GM23338 (cell line): ENCODE data around the gene STK39. TPM values are rescaled to one million over a fixed set of nuclear protein-coding genes. Genes with fewer than 3 reads are reported as not detected.

Experiments used
- ATAC-seq: fragments of 200-7000 bp; cut with Tn5 transposase; 3 replicates; pipeline ENCODE4 v1.9.1; 2020
- DNase-seq: peaks from one replicate; pipeline ENCODE4 v3.0.0-alpha.2; 2015; ENCODE audit warnings: low spot score
- H2AFZ ChIP-seq: fragments of 200-600 bp; sonication (generic); 2 replicates; pipeline ENCODE4 v1.8.0; 2016; ENCODE audit warnings: antibody characterized with exemption, mild to moderate bottlenecking, moderate library complexity
- H3F3A ChIP-seq: fragments of 200-600 bp; sonication (generic); replicated peaks from 2 replicates; pipeline ENCODE4 v1.8.0; 2017; ENCODE audit warnings: antibody characterized with exemption, mixed run types, low read depth
- H3K27ac ChIP-seq: fragments of 200-600 bp; sonication (generic); 2 replicates; pipeline ENCODE4 v1.6.1; 2016; ENCODE audit warnings: low read depth
- H3K27me3 ChIP-seq: fragments of 200-600 bp; sonication (generic); 2 replicates; pipeline ENCODE4 v1.8.0; 2016; ENCODE audit warnings: mild to moderate bottlenecking, mixed run types, moderate library complexity; ENCODE audit not compliant: insufficient read depth
- H3K36me3 ChIP-seq: fragments of 200-600 bp; sonication (generic); 2 replicates; pipeline ENCODE4 v1.8.0; 2016; ENCODE audit warnings: mild to moderate bottlenecking; ENCODE audit not compliant: insufficient read depth
- H3K4me1 ChIP-seq: fragments of 200-600 bp; sonication (generic); 2 replicates; pipeline ENCODE4 v1.8.0; 2016; ENCODE audit warnings: mild to moderate bottlenecking, moderate library complexity; ENCODE audit not compliant: insufficient read depth
- H3K4me2 ChIP-seq: fragments of 200-600 bp; sonication (generic); 2 replicates; pipeline ENCODE4 v1.7.1; 2017; ENCODE audit warnings: mixed run types
- H3K4me3 ChIP-seq: fragments of 200-600 bp; sonication (generic); 2 replicates; pipeline ENCODE4 v1.6.1; 2016; ENCODE audit warnings: mixed run types
- H3K79me2 ChIP-seq: fragments of 200-600 bp; sonication (generic); replicated peaks from 2 replicates; pipeline ENCODE4 v1.8.0; 2017; ENCODE audit warnings: mild to moderate bottlenecking; ENCODE audit not compliant: insufficient read depth
- H3K9me2 ChIP-seq: fragments of 200-600 bp; sonication (generic); 2 replicates; pipeline ENCODE4 v1.8.0; 2017; ENCODE audit not compliant: insufficient read depth
- H4K20me1 ChIP-seq: fragments of 200-600 bp; sonication (generic); replicated peaks from 2 replicates; pipeline ENCODE4 v1.8.0; 2017; ENCODE audit warnings: mild to moderate bottlenecking; ENCODE audit not compliant: insufficient read depth
- H3K27ac Mint-ChIP-seq: 2 replicates; pipeline ENCODE4 v1.8.0; 2020; ENCODE audit warnings: inconsistent platforms, mild to moderate bottlenecking, moderate library complexity, mixed read lengths
- H3K27me3 Mint-ChIP-seq: 3 replicates; pipeline ENCODE4 v1.8.0; 2022; ENCODE audit warnings: low read depth, mild to moderate bottlenecking, moderate library complexity, mixed read lengths, inconsistent platforms; ENCODE audit not compliant: insufficient read depth, poor library complexity
- H3K36me3 Mint-ChIP-seq: 3 replicates; pipeline ENCODE4 v1.8.0; 2021; ENCODE audit warnings: low read depth, mild to moderate bottlenecking, inconsistent platforms, moderate library complexity, mixed read lengths
- H3K4me1 Mint-ChIP-seq: 3 replicates; pipeline ENCODE4 v1.8.0; 2020; ENCODE audit warnings: mild to moderate bottlenecking, inconsistent platforms, mixed read lengths
- H3K4me3 Mint-ChIP-seq: 3 replicates; pipeline ENCODE4 v1.8.0; 2021; ENCODE audit warnings: moderate library complexity, mild to moderate bottlenecking, inconsistent platforms, mixed read lengths
- H3K9me3 Mint-ChIP-seq: 3 replicates; pipeline ENCODE4 v1.8.0; 2020; ENCODE audit warnings: moderate library complexity, mild to moderate bottlenecking, inconsistent platforms, mixed read lengths
- CREB1 ChIP-seq: fragments of 250-450 bp; sonication (Bioruptor Pico); IDR thresholded peaks from 2 replicates; pipeline ENCODE4 v1.5.0; 2020; ENCODE audit warnings: low read depth, mild to moderate bottlenecking, moderate library complexity
- CTCF ChIP-seq, 2 experiments: fragments of 200-600 bp in 1 of 2; sonication (generic) in 1 of 2; conservative IDR thresholded peaks; 2 replicates each; pipeline versions ENCODE4 v1.5.1 to v1.6.1; 2016 to 2017; ENCODE audit warnings: antibody characterized with exemption in 2 of 2, low read depth in 2 of 2, mild to moderate bottlenecking in 2 of 2, moderate library complexity in 1 of 2
- EZH2 ChIP-seq: fragments of 200-600 bp; sonication (generic); IDR thresholded peaks from one replicate; pipeline ENCODE4 v1.8.0; 2017; ENCODE audit warnings: antibody characterized with exemption, mild to moderate bottlenecking, low read depth; ENCODE audit not compliant: unreplicated experiment
- EZH2phosphoT487 ChIP-seq: fragments of 200-600 bp; sonication (generic); IDR thresholded peaks from one replicate; pipeline ENCODE4 v1.8.1; 2018; ENCODE audit warnings: antibody characterized with exemption; ENCODE audit not compliant: unreplicated experiment
- JUNB ChIP-seq: IDR thresholded peaks from one replicate; pipeline ENCODE4 v1.6.1; 2016; ENCODE audit warnings: antibody characterized with exemption; ENCODE audit not compliant: unreplicated experiment
- NANOG ChIP-seq: IDR thresholded peaks from 2 replicates; pipeline ENCODE4 v1.6.1; 2016; ENCODE audit warnings: antibody characterized with exemption, borderline replicate concordance
- POLR2AphosphoS5 ChIP-seq: IDR thresholded peaks from 2 replicates; pipeline ENCODE4 v1.6.1; 2016; ENCODE audit warnings: antibody characterized with exemption, low read depth
- STAT1 ChIP-seq: IDR thresholded peaks from one replicate; pipeline ENCODE4 v1.6.1; 2016; ENCODE audit warnings: antibody characterized with exemption; ENCODE audit not compliant: unreplicated experiment
- ZNF114 ChIP-seq: fragments of 250-450 bp; sonication (Bioruptor Pico); IDR thresholded peaks from 2 replicates; pipeline ENCODE4 v1.5.0; 2020; ENCODE audit warnings: mild to moderate bottlenecking, moderate library complexity
- ZNF331 ChIP-seq: fragments of 250-450 bp; sonication (Bioruptor Pico); IDR thresholded peaks from 2 replicates; pipeline ENCODE4 v1.5.0; 2020; ENCODE audit warnings: low read depth, mild to moderate bottlenecking, moderate library complexity
- polyA plus RNA-seq: library from polyadenylated mRNA; unstranded; fragments of >200 nt; fragmentation: Nextera tagmentation; extraction: Ambion mirVana; gene quantifications from 2 replicates; pipeline ENCODE4 v1.2.1, GENCODE V29; 2016
- total RNA-seq: library from RNA; depleted of rRNA; stranded (reverse); fragments of >200 nt; shearing (Covaris generic); gene quantifications from 2 replicates; pipeline ENCODE4 v1.2.3, GENCODE V29; 2014
- TF ChIP-seq, protein P1 (sequence below): IDR thresholded peaks from one replicate; pipeline ENCODE4 v1.6.1; 2018; ENCODE audit warnings: antibody characterized with exemption; ENCODE audit not compliant: unreplicated experiment
- TF ChIP-seq, protein P2 (sequence below): fragments of 250-450 bp; sonication (Bioruptor Pico); IDR thresholded peaks from 2 replicates; pipeline ENCODE4 v1.5.0; 2020; ENCODE audit warnings: mild to moderate bottlenecking, moderate library complexity
- TF ChIP-seq, protein P3 (sequence below): IDR thresholded peaks from 2 replicates; pipeline ENCODE4 v1.6.1; 2016; ENCODE audit warnings: antibody characterized with exemption

Gene STK39
- total and polyA plus RNA-seq, 2 experiments from 2014 or later = 9.5 to 16.9 TPM

DNA sequence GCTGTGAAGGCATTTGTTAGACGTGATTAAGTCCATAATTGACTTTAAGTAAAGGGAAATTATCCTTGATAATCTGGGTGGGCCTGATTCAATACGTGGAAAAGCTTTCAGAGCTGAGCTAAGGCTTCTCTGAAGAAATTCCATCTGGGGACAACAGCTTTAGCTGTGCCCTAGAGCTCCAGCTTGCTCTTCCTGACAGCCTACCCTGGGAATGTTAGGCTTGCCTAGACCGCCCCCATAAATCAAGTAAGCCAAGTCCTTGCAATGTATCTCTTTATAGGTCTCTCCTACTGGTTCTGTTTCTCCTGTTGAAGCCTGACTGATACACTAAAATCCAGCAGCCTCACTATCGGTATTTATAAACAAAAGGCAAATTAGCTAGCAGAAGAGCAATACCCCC is 160.0 kb downstream of the STK39 start:
- TF ChIP-seq CTCF (conservative IDR thresholded peaks at IDR 0.05; ENCODE audit: low read depth in 2 of 2) (no peak), EZH2 (no peak), STAT1 (no peak), NANOG (no peak), ZNF331 (CRISPR knock-in tag) (no peak), JUNB (no peak), ZNF114 (CRISPR knock-in tag) (no peak), EZH2phosphoT487 (no peak), CREB1 (CRISPR knock-in tag) (no peak), POLR2AphosphoS5 (no peak)
- TF ChIP-seq, protein P1, sequence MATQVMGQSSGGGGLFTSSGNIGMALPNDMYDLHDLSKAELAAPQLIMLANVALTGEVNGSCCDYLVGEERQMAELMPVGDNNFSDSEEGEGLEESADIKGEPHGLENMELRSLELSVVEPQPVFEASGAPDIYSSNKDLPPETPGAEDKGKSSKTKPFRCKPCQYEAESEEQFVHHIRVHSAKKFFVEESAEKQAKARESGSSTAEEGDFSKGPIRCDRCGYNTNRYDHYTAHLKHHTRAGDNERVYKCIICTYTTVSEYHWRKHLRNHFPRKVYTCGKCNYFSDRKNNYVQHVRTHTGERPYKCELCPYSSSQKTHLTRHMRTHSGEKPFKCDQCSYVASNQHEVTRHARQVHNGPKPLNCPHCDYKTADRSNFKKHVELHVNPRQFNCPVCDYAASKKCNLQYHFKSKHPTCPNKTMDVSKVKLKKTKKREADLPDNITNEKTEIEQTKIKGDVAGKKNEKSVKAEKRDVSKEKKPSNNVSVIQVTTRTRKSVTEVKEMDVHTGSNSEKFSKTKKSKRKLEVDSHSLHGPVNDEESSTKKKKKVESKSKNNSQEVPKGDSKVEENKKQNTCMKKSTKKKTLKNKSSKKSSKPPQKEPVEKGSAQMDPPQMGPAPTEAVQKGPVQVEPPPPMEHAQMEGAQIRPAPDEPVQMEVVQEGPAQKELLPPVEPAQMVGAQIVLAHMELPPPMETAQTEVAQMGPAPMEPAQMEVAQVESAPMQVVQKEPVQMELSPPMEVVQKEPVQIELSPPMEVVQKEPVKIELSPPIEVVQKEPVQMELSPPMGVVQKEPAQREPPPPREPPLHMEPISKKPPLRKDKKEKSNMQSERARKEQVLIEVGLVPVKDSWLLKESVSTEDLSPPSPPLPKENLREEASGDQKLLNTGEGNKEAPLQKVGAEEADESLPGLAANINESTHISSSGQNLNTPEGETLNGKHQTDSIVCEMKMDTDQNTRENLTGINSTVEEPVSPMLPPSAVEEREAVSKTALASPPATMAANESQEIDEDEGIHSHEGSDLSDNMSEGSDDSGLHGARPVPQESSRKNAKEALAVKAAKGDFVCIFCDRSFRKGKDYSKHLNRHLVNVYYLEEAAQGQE = no peak
- TF ChIP-seq, protein P2, sequence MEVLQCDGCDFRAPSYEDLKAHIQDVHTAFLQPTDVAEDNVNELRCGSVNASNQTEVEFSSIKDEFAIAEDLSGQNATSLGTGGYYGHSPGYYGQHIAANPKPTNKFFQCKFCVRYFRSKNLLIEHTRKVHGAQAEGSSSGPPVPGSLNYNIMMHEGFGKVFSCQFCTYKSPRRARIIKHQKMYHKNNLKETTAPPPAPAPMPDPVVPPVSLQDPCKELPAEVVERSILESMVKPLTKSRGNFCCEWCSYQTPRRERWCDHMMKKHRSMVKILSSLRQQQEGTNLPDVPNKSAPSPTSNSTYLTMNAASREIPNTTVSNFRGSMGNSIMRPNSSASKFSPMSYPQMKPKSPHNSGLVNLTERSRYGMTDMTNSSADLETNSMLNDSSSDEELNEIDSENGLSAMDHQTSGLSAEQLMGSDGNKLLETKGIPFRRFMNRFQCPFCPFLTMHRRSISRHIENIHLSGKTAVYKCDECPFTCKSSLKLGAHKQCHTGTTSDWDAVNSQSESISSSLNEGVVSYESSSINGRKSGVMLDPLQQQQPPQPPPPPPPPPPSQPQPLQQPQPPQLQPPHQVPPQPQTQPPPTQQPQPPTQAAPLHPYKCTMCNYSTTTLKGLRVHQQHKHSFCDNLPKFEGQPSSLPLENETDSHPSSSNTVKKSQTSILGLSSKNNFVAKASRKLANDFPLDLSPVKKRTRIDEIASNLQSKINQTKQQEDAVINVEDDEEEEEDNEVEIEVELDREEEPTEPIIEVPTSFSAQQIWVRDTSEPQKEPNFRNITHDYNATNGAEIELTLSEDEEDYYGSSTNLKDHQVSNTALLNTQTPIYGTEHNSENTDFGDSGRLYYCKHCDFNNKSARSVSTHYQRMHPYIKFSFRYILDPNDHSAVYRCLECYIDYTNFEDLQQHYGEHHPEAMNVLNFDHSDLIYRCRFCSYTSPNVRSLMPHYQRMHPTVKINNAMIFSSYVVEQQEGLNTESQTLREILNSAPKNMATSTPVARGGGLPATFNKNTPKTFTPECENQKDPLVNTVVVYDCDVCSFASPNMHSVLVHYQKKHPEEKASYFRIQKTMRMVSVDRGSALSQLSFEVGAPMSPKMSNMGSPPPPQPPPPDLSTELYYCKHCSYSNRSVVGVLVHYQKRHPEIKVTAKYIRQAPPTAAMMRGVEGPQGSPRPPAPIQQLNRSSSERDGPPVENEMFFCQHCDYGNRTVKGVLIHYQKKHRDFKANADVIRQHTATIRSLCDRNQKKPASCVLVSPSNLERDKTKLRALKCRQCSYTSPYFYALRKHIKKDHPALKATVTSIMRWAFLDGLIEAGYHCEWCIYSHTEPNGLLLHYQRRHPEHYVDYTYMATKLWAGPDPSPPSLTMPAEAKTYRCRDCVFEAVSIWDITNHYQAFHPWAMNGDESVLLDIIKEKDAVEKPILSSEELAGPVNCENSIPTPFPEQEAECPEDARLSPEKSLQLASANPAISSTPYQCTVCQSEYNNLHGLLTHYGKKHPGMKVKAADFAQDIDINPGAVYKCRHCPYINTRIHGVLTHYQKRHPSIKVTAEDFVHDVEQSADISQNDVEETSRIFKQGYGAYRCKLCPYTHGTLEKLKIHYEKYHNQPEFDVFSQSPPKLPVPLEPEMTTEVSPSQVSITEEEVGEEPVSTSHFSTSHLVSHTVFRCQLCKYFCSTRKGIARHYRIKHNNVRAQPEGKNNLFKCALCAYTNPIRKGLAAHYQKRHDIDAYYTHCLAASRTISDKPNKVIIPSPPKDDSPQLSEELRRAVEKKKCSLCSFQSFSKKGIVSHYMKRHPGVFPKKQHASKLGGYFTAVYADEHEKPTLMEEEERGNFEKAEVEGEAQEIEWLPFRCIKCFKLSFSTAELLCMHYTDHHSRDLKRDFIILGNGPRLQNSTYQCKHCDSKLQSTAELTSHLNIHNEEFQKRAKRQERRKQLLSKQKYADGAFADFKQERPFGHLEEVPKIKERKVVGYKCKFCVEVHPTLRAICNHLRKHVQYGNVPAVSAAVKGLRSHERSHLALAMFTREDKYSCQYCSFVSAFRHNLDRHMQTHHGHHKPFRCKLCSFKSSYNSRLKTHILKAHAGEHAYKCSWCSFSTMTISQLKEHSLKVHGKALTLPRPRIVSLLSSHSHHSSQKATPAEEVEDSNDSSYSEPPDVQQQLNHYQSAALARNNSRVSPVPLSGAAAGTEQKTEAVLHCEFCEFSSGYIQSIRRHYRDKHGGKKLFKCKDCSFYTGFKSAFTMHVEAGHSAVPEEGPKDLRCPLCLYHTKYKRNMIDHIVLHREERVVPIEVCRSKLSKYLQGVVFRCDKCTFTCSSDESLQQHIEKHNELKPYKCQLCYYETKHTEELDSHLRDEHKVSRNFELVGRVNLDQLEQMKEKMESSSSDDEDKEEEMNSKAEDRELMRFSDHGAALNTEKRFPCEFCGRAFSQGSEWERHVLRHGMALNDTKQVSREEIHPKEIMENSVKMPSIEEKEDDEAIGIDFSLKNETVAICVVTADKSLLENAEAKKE = no peak
- TF ChIP-seq, protein P3, sequence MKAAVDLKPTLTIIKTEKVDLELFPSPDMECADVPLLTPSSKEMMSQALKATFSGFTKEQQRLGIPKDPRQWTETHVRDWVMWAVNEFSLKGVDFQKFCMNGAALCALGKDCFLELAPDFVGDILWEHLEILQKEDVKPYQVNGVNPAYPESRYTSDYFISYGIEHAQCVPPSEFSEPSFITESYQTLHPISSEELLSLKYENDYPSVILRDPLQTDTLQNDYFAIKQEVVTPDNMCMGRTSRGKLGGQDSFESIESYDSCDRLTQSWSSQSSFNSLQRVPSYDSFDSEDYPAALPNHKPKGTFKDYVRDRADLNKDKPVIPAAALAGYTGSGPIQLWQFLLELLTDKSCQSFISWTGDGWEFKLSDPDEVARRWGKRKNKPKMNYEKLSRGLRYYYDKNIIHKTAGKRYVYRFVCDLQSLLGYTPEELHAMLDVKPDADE = no peak
- Histone ChIP-seq H3K27me3 (no peaks in the 10 kb centered on the region), H3K79me2 (no peaks in the 10 kb centered on the region), H3K9me2 (no peaks in the 10 kb centered on the region), H3K4me3 (no peak overlapping the region), H3K27ac (no peak overlapping the region), H2AFZ (no peak overlapping the region), H4K20me1 (no peaks in the 10 kb centered on the region), H3K4me2 (no peak overlapping the region), H3F3A (no peaks in the 10 kb centered on the region), H3K36me3 (no peaks in the 10 kb centered on the region), H3K4me1 (peaks cover 7% of the 10 kb centered on the region; the same call in 1 of the 2 replicates)
- Mint-ChIP-seq H3K27me3 (peaks cover 2% of the 10 kb centered on the region), H3K27ac (no peak overlapping the region), H3K4me3 (no peak overlapping the region), H3K4me1 (peaks cover 5% of the 10 kb centered on the region), H3K9me3 (no peaks in the 10 kb centered on the region; the same call in 2 of the 3 replicates), H3K36me3 (no peaks in the 10 kb centered on the region)
- DNase-seq = no peak
- ATAC-seq = no peak
